PC-3 (cell line): ENCODE data around the gene RPS15.

Experiments
- CTCF ChIP-seq: fragments of 300-600 bp; sonication (generic); conservative IDR thresholded peaks from 2 replicates; pipeline ENCODE4 v1.5.1; 2017; ENCODE audit warnings: antibody characterized with exemption, low read depth, mild to moderate bottlenecking, low read length
- EZH2 ChIP-seq: fragments of 300-600 bp; sonication (generic); IDR thresholded peaks from one replicate; pipeline ENCODE4 v1.6.1; 2017; ENCODE audit warnings: antibody characterized with exemption, mild to moderate bottlenecking, low read length; ENCODE audit not compliant: unreplicated experiment
- EZH2phosphoT487 ChIP-seq: fragments of 300-600 bp; sonication (generic); IDR thresholded peaks from 2 replicates; pipeline ENCODE4 v1.6.1; 2018; ENCODE audit warnings: mild to moderate bottlenecking, antibody characterized with exemption, low read length, borderline replicate concordance

GRCh38 chr19:1482361-1483130 is 44.4 kb downstream of the RPS15 start:
- TF ChIP-seq EZH2 = no peak
- no peak for TF ChIP-seq CTCF
- no peak for TF ChIP-seq EZH2phosphoT487
